Gastroesophageal sphincter (tissue), 3 donors: ENCODE data around the gene RGS14.

Experiments used
- POLR2A ChIP-seq, 2 donors: fragments of 450-650 bp; IDR thresholded peaks; one replicate each; pipeline ENCODE4 v1.6.1; 2017; ENCODE audit warnings: antibody characterized with exemption in 2 of 2, mild to moderate bottlenecking in 2 of 2, moderate library complexity in 1 of 2
- TF ChIP-seq, protein P1 (sequence below), 4 experiments: fragments of 200-600 bp in 2 of 4; fragments of 450-650 bp in 2 of 4; sonication (generic) in 1 of 4; IDR thresholded peaks; one replicate each; pipeline ENCODE4 v1.5.1; 2017 to 2019; ENCODE audit warnings: antibody characterized with exemption in 4 of 4, mild to moderate bottlenecking in 2 of 4, moderate library complexity in 2 of 4

- TF ChIP-seq, protein P1, sequence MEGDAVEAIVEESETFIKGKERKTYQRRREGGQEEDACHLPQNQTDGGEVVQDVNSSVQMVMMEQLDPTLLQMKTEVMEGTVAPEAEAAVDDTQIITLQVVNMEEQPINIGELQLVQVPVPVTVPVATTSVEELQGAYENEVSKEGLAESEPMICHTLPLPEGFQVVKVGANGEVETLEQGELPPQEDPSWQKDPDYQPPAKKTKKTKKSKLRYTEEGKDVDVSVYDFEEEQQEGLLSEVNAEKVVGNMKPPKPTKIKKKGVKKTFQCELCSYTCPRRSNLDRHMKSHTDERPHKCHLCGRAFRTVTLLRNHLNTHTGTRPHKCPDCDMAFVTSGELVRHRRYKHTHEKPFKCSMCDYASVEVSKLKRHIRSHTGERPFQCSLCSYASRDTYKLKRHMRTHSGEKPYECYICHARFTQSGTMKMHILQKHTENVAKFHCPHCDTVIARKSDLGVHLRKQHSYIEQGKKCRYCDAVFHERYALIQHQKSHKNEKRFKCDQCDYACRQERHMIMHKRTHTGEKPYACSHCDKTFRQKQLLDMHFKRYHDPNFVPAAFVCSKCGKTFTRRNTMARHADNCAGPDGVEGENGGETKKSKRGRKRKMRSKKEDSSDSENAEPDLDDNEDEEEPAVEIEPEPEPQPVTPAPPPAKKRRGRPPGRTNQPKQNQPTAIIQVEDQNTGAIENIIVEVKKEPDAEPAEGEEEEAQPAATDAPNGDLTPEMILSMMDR (IDR thresholded peaks at IDR 0.05): no peak
- no peak for TF ChIP-seq POLR2A (IDR thresholded peaks at IDR 0.05)
These were observed 12.1 kb downstream of the RGS14 start for GRCh38 chr5:177369645-177370440.
